Nephron (organoid): ENCODE measurements around the gene ERC1.

Experiments used
- H3K27ac Mint-ChIP-seq, 3 experiments: 2 replicates each; pipeline ENCODE4 v1.8.0; 2020; ENCODE audit warnings: mixed read lengths in 3 of 3, mild to moderate bottlenecking in 2 of 3, moderate library complexity in 1 of 3
- H3K27me3 Mint-ChIP-seq: 2 replicates; pipeline ENCODE4 v1.8.0; 2021; ENCODE audit warnings: low read depth, mild to moderate bottlenecking, moderate library complexity, mixed read lengths
- H3K36me3 Mint-ChIP-seq: 2 replicates; pipeline ENCODE4 v1.8.0; 2020; ENCODE audit warnings: low read depth, mixed read lengths
- H3K4me1 Mint-ChIP-seq: 2 replicates; pipeline ENCODE4 v1.8.0; 2020; ENCODE audit warnings: mixed read lengths
- H3K4me3 Mint-ChIP-seq, 3 experiments: 2 replicates each; pipeline ENCODE4 v1.8.0; 2020; ENCODE audit warnings: mild to moderate bottlenecking in 3 of 3, mixed read lengths in 3 of 3, moderate library complexity in 2 of 3
- H3K9me3 Mint-ChIP-seq: 2 replicates; pipeline ENCODE4 v1.8.0; 2020; ENCODE audit warnings: mixed read lengths
- CTCF ChIP-seq, 3 experiments: fragments of 200-600 bp; sonication (generic); IDR thresholded peaks; one replicate each; pipeline ENCODE4 v1.5.0; 2021; ENCODE audit warnings: antibody characterized with exemption in 3 of 3; ENCODE audit not compliant: unreplicated experiment in 3 of 3

The ERC1 gene

GRCh38 chr12:1533205-1533601 is 542.2 kb downstream of the ERC1 start:
- H3K36me3 Mint-ChIP-seq: no peaks in the 10 kb centered on the region
- H3K9me3 Mint-ChIP-seq: no peaks in the 10 kb centered on the region
- H3K4me3 Mint-ChIP-seq: peak overlapping the region; percentile 79 to 85 (median 79)
- H3K27ac Mint-ChIP-seq: peak overlapping the region in 1 of 3 experiments; percentile 6
- H3K27me3 Mint-ChIP-seq: peaks cover 67% of the 10 kb centered on the region
- no peak for TF ChIP-seq CTCF (IDR thresholded peaks at IDR 0.05; ENCODE audit: unreplicated experiment in 3 of 3)
- peaks cover 29% of the 10 kb centered on the region for H3K4me1 Mint-ChIP-seq

- Mint-ChIP-seq H3K27ac (peak overlapping the region; percentile 12 to 24 (median 17)), H3K4me1 (peaks cover 29% of the 10 kb centered on the region), H3K4me3 (peak overlapping the region; percentile 79 to 85 (median 79)), H3K36me3 (no peaks in the 10 kb centered on the region), H3K9me3 (no peaks in the 10 kb centered on the region), H3K27me3 (peaks cover 68% of the 10 kb centered on the region)
- TF ChIP-seq CTCF (IDR thresholded peaks at IDR 0.05; ENCODE audit: unreplicated experiment in 3 of 3): no peak
These were observed 542.7 kb downstream of the ERC1 start for GRCh38 chr12:1533602-1534304.

- Mint-ChIP-seq H3K4me3 (no peak overlapping the region), H3K36me3 (no peaks in the 10 kb centered on the region), H3K4me1 (peaks cover 38% of the 10 kb centered on the region), H3K27ac (no peak overlapping the region), H3K9me3 (no peaks in the 10 kb centered on the region), H3K27me3 (peaks cover 68% of the 10 kb centered on the region)
- TF ChIP-seq CTCF (IDR thresholded peaks at IDR 0.05; ENCODE audit: unreplicated experiment in 3 of 3): no peak
These were observed 543.7 kb downstream of the ERC1 start for GRCh38 chr12:1534748-1535147.

- no peaks in the 10 kb centered on the region for H3K36me3 Mint-ChIP-seq
- peaks cover 38% of the 10 kb centered on the region for H3K4me1 Mint-ChIP-seq
- H3K27me3 Mint-ChIP-seq: peaks cover 72% of the 10 kb centered on the region
- no peak for TF ChIP-seq CTCF (IDR thresholded peaks at IDR 0.05; ENCODE audit: unreplicated experiment in 3 of 3)
- H3K9me3 Mint-ChIP-seq: no peaks in the 10 kb centered on the region
- H3K4me3 Mint-ChIP-seq: no peak overlapping the region
- no peak overlapping the region for H3K27ac Mint-ChIP-seq
These were observed 545.8 kb downstream of the ERC1 start for GRCh38 chr12:1536817-1537216.

- Mint-ChIP-seq H3K4me1 (peaks cover 15% of the 10 kb centered on the region), H3K27me3 (peaks cover 53% of the 10 kb centered on the region), H3K4me3 (no peak overlapping the region), H3K9me3 (peaks cover 9% of the 10 kb centered on the region), H3K27ac (peak overlapping the region in 1 of 3 experiments; percentile 44), H3K36me3 (peaks cover 7% of the 10 kb centered on the region)
- TF ChIP-seq CTCF (IDR thresholded peaks at IDR 0.05; ENCODE audit: unreplicated experiment in 3 of 3): no peak
These were observed 548.1 kb downstream of the ERC1 start for GRCh38 chr12:1539135-1539534.

- H3K36me3 Mint-ChIP-seq: peaks cover 9% of the 10 kb centered on the region
- no peak overlapping the region for H3K27ac Mint-ChIP-seq
- no peak overlapping the region for H3K4me3 Mint-ChIP-seq
- TF ChIP-seq CTCF (IDR thresholded peaks at IDR 0.05; ENCODE audit: unreplicated experiment in 3 of 3): no peak
- H3K4me1 Mint-ChIP-seq: peaks cover 12% of the 10 kb centered on the region
- peaks cover 42% of the 10 kb centered on the region for H3K27me3 Mint-ChIP-seq
- peaks cover 10% of the 10 kb centered on the region for H3K9me3 Mint-ChIP-seq
These were observed 549.7 kb downstream of the ERC1 start for GRCh38 chr12:1540690-1541089.
